NCI-H1092 treated with DMSO at 0.1 percent for 48 hours (cell line): Measurements from ENCODE around the gene CMTM7.

Source experiments
- DNase-seq: peaks from one replicate; lab custom pipeline; 2025; lab: John Stamatoyannopoulos, UW

The CMTM7 gene

GRCh38 chr3:32492684-32493436 lies 101.2 kb downstream of the CMTM7 start:
- DNase-seq: no peak

GRCh38 chr3:32493437-32494414 lies 102.1 kb downstream of the CMTM7 start:
- DNase-seq: no peak

- DNase-seq: no peak
Observed at GRCh38 chr3:32495085-32495484, 103.4 kb downstream of the CMTM7 start.

- DNase-seq: no peak
Observed at GRCh38 chr3:32495609-32496008, 104.0 kb downstream of the CMTM7 start.

- no peak for DNase-seq
Observed at GRCh38 chr3:32498252-32498651, 106.6 kb downstream of the CMTM7 start.

GRCh38 chr3:32498992-32499391 lies 107.3 kb downstream of the CMTM7 start:
- no peak for DNase-seq

GRCh38 chr3:32499585-32499984 lies 107.9 kb downstream of the CMTM7 start:
- no peak for DNase-seq

GRCh38 chr3:32500231-32500630 lies 108.6 kb downstream of the CMTM7 start:
- DNase-seq: no peak

- no peak for DNase-seq
Observed at GRCh38 chr3:32500880-32501782, 109.5 kb downstream of the CMTM7 start.

GRCh38 chr3:32501783-32502117 lies 110.1 kb downstream of the CMTM7 start:
- DNase-seq: no peak

- DNase-seq: peak; percentile 55
Observed at GRCh38 chr3:32502118-32502945, 110.7 kb downstream of the CMTM7 start, which contains the start of gene CMTM6. CMTM6 (minus strand) TSS chr3:32502852; CDS start chr3:32502745, 107 bp downstream.

- DNase-seq: peak; percentile 33
Observed at GRCh38 chr3:32502946-32503286, 111.3 kb downstream of the CMTM7 start.
